ENCODE data around the gene LRP11. TPM values are rescaled to one million over a fixed set of nuclear protein-coding genes. Genes with fewer than 3 reads are reported as not detected.

The LRP11 gene
- total and polyA plus RNA-seq, 3 donors from 2014 or later = 16.8 to 44.7 (median 28.8) TPM

DNA sequence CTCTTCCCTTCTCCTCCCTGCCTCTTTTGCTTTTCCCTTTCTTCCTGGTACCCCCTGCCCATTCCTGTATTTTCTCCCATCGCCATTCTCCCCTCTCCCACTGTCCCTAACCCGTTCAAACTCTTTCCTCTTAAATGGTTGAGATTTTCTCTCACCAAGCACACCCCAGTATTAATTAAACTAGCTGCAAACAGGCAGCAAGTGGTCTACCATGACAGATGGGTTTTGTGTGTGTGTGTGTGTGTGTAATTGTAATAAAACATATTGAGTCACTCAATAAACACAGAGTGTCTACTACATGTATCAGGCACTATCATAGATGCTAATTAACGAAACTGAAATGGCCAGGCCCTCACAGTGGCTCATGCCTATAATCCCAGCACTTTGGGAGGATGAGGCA lies 27.1 kb upstream of the LRP11 start:
- intact Hi-C loops (cut with DNase I; ENCODE audit: low total_unique reads) = no loop called here
- Histone ChIP-seq H3K9me3 (no peaks in the 10 kb centered on the region), H3K36me3 (ENCODE audit: low read depth, missing control alignments) (no peaks in the 10 kb centered on the region), H3K4me3 (no peak overlapping the region), H3K27me3 (no peaks in the 10 kb centered on the region), H3K27ac (no peak overlapping the region), H3K4me1 (peaks cover 15% of the 10 kb centered on the region)
- TF ChIP-seq CTCF (IDR thresholded peaks at IDR 0.05) = no peak
- TF ChIP-seq POLR2A (IDR thresholded peaks at IDR 0.05) = no peak
- no peak for DNase-seq
- WGBS, 2 donors = 89 to 92% methylated on average over 3 of the region's 3 CpGs

DNA sequence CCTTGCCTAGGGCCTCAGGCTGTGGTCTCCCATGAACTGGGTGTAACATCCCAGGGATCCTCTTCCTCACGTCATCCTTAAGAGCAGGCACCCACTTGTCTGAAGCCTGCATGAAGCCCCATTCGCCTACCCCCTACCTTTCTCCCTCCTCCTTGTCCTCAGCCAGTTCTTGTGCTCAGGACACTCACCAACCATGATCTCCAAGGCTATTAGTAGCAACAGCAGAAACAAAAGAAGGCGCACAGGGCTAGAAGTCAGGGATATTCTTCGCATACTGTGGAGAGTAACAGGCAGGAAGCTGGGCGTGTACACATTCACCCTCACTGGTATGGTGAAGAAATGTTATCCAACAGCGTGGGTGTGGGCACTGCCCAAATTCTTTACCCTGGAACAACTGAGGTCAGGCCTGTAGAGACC lies 26.5 kb upstream of the LRP11 start:
- H3K9me3 ChIP-seq = no peaks in the 10 kb centered on the region
- no peak overlapping the region for H3K27ac ChIP-seq
- H3K4me3 ChIP-seq = no peak overlapping the region
- no peak for DNase-seq
- intact Hi-C loops (cut with DNase I; ENCODE audit: low total_unique reads) = no loop called here
- H3K36me3 ChIP-seq (ENCODE audit: low read depth, missing control alignments) = no peaks in the 10 kb centered on the region
- TF ChIP-seq CTCF (IDR thresholded peaks at IDR 0.05) = no peak
- no peak for TF ChIP-seq POLR2A (IDR thresholded peaks at IDR 0.05)
- H3K4me1 ChIP-seq = peaks cover 9% of the 10 kb centered on the region
- no peaks in the 10 kb centered on the region for H3K27me3 ChIP-seq
- 68 to 82% methylated on average over 6 of the region's 6 CpGs for WGBS, 2 donors

GRCh38 chr6:149889326-149889725 lies 25.2 kb upstream of the LRP11 start:
- intact Hi-C loops (cut with DNase I; ENCODE audit: low total_unique reads) = no loop called here
- H3K27me3 ChIP-seq = no peaks in the 10 kb centered on the region
- DNase-seq = no peak
- H3K4me3 ChIP-seq = no peak overlapping the region
- H3K36me3 ChIP-seq (ENCODE audit: low read depth, missing control alignments) = no peaks in the 10 kb centered on the region
- 70 to 84% methylated on average over 7 of the region's 7 CpGs for WGBS, 2 donors
- H3K9me3 ChIP-seq = no peaks in the 10 kb centered on the region
- H3K27ac ChIP-seq = no peak overlapping the region
- TF ChIP-seq CTCF (IDR thresholded peaks at IDR 0.05) (no peak), POLR2A (IDR thresholded peaks at IDR 0.05) (no peak)
- H3K4me1 ChIP-seq = no peaks in the 10 kb centered on the region

DNA sequence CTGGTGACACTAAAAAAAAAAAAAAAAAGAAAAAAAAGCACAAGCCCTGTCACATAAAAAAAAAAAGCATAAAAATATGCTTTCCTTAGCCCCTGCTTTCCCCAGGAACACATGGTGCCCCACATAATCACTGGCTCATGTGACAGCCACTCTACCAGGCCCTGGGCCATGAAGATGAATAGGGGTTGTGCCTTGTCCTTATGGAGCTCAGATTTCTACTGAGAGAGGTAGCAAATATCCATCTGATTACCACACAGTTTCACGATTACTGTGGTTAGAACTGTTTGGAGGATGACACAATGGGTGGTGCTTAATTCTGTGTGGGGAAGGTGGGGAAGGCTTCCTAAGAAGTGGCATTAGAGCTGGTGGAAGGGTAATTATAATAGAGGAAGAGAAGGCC lies 24.5 kb upstream of the LRP11 start:
- intact Hi-C loops (cut with DNase I; ENCODE audit: low total_unique reads) = no loop called here
- H3K9me3 ChIP-seq = no peaks in the 10 kb centered on the region
- no peaks in the 10 kb centered on the region for H3K36me3 ChIP-seq (ENCODE audit: low read depth, missing control alignments)
- 80 to 82% methylated on average over 1 of the region's 1 CpG for WGBS, 2 donors
- TF ChIP-seq CTCF (IDR thresholded peaks at IDR 0.05) (no peak), POLR2A (IDR thresholded peaks at IDR 0.05) (no peak)
- no peaks in the 10 kb centered on the region for H3K27me3 ChIP-seq
- H3K4me3 ChIP-seq = no peak overlapping the region
- H3K4me1 ChIP-seq = no peaks in the 10 kb centered on the region
- no peak for DNase-seq
- no peak overlapping the region for H3K27ac ChIP-seq

DNA sequence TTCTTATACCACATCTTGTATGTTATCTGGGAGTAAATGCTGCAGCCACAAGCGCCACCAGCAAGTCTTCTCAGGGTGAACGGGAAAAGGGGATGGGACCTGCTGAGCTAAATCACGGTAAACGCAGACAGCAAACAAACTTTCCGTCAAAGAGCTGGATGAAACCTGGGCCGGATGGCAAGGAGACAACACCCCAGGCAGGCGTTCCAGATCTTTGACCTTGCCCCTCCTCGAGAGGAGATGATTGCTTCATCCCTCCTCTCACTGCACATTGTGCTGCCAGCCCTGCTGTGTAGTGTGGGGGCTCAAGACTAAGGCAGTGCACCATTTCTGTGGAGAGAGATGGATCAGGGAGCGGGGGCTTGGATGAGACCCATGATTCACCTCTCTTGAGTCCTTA lies 23.9 kb upstream of the LRP11 start:
- Histone ChIP-seq H3K36me3 (ENCODE audit: low read depth, missing control alignments) (no peaks in the 10 kb centered on the region), H3K27ac (no peak overlapping the region), H3K9me3 (no peaks in the 10 kb centered on the region), H3K4me3 (no peak overlapping the region), H3K27me3 (no peaks in the 10 kb centered on the region), H3K4me1 (no peaks in the 10 kb centered on the region)
- no peak for TF ChIP-seq POLR2A (IDR thresholded peaks at IDR 0.05)
- no peak for TF ChIP-seq CTCF (IDR thresholded peaks at IDR 0.05)
- 86 to 88% methylated on average over 5 to 9 of the region's 9 CpGs for WGBS, 2 donors
- DNase-seq = no peak
- intact Hi-C loops (cut with DNase I; ENCODE audit: low total_unique reads) = no loop called here
